SU-DHL-6 (cell line): ENCODE data around the gene INA.

Experiments
- H2AFZ ChIP-seq: fragments of 200-600 bp; sonication (generic); 2 replicates; pipeline ENCODE4 v1.6.1; 2014; ENCODE audit warnings: low read depth, mild to moderate bottlenecking, moderate library complexity, mixed read lengths, antibody characterized with exemption, low read length; ENCODE audit not compliant: severe bottlenecking
- H3F3A ChIP-seq: fragments of 200-600 bp; shearing (Covaris generic); 2 replicates; pipeline ENCODE4 v1.6.0; 2016; ENCODE audit warnings: antibody characterized with exemption, mild to moderate bottlenecking; ENCODE audit not compliant: insufficient read depth
- H3K27ac ChIP-seq: fragments of 200-600 bp; sonication (generic); 2 replicates; pipeline ENCODE4 v1.5.1; 2016; ENCODE audit warnings: low read depth, mild to moderate bottlenecking, low read length, moderate library complexity, mixed read lengths
- H3K27me3 ChIP-seq: fragments of 200-600 bp; sonication (generic), shearing (Covaris generic); 2 replicates; pipeline ENCODE4 v1.6.0; 2014; ENCODE audit warnings: mild to moderate bottlenecking, low read length
- H3K36me3 ChIP-seq: fragments of 200-600 bp; sonication (generic); 2 replicates; pipeline ENCODE4 v1.6.1; 2014; ENCODE audit warnings: mild to moderate bottlenecking, low read length, mixed read lengths
- H3K4me2 ChIP-seq: fragments of 300-600, 200-600 bp; shearing (Covaris generic), sonication (generic); 2 replicates; pipeline ENCODE4 v1.6.0; 2014; ENCODE audit warnings: low read length, low read depth, mild to moderate bottlenecking; ENCODE audit not compliant: poor library complexity, severe bottlenecking
- H3K4me3 ChIP-seq: fragments of 200-600 bp; sonication (generic); 2 replicates; pipeline ENCODE4 v1.5.1; 2014; ENCODE audit warnings: antibody characterized with exemption, low read length, mild to moderate bottlenecking, mixed read lengths; ENCODE audit not compliant: insufficient read depth, poor library complexity, severe bottlenecking
- H3K79me2 ChIP-seq: fragments of 200-600 bp; sonication (generic); 2 replicates; pipeline ENCODE4 v1.6.1; 2014; ENCODE audit warnings: mild to moderate bottlenecking, low read length, moderate library complexity; ENCODE audit not compliant: insufficient read depth
- H3K9ac ChIP-seq: fragments of 200-600 bp; sonication (generic); 2 replicates; pipeline ENCODE4 v1.7.0; 2014; ENCODE audit warnings: mild to moderate bottlenecking, low read length
- H3K9me2 ChIP-seq: fragments of 200-600 bp; sonication (generic); replicated peaks from 2 replicates; pipeline ENCODE4 v1.6.1; 2014; ENCODE audit warnings: low read length; ENCODE audit not compliant: insufficient read depth
- H3K9me3 ChIP-seq: fragments of 200-600 bp; sonication (generic); 2 replicates; pipeline ENCODE4 v1.6.1; 2014; ENCODE audit warnings: low read length, mixed read lengths; ENCODE audit not compliant: insufficient read depth
- H4K20me1 ChIP-seq: fragments of 200-600 bp; sonication (generic); 2 replicates; pipeline ENCODE4 v1.6.1; 2014; ENCODE audit warnings: low read depth, mild to moderate bottlenecking, antibody characterized with exemption, low read length, moderate library complexity, mixed read lengths
- EZH2phosphoT487 ChIP-seq: fragments of 200-600 bp; sonication (generic), shearing (Covaris generic); conservative IDR thresholded peaks from 2 replicates; pipeline ENCODE4 v1.6.1; 2018; ENCODE audit warnings: mild to moderate bottlenecking, antibody characterized with exemption, low read length, moderate library complexity, mixed read lengths
- TF ChIP-seq, protein P1 (sequence below): fragments of 200-600 bp; sonication (generic); IDR thresholded peaks from one replicate; pipeline ENCODE4 v1.5.1; 2017; ENCODE audit warnings: antibody characterized with exemption, mild to moderate bottlenecking, low read length, moderate library complexity; ENCODE audit not compliant: insufficient read depth, poor library complexity, severe bottlenecking

INA gene

DNA sequence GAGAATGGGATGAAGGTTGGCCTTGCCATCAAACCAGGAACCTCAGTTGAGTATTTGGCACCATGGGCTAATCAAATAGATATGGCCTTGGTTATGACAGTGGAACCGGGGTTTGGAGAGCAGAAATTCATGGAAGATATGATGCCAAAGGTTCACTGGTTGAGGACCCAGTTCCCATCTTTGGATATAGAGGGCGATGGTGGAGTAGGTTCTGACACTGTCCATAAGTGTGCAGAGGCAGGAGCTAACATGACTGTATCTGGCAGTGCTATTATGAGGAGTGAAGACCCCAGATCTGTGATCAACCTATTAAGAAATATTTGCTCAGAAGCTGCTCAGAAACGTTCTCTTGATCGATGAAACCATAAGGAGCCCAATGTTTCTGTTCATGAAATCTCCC, 30.6 kb upstream of the INA start:
- Histone ChIP-seq H3K27ac (no peak overlapping the region), H4K20me1 (no peaks in the 10 kb centered on the region), H2AFZ (no peak overlapping the region), H3F3A (no peaks in the 10 kb centered on the region), H3K4me3 (no peak overlapping the region), H3K27me3 (no peaks in the 10 kb centered on the region), H3K9me3 (peaks cover 3% of the 10 kb centered on the region; the same call in 1 of the 2 replicates), H3K9ac (no peak overlapping the region), H3K79me2 (no peaks in the 10 kb centered on the region), H3K9me2 (no peaks in the 10 kb centered on the region), H3K36me3 (no peaks in the 10 kb centered on the region), H3K4me2 (no peak overlapping the region)
- TF ChIP-seq, protein P1, sequence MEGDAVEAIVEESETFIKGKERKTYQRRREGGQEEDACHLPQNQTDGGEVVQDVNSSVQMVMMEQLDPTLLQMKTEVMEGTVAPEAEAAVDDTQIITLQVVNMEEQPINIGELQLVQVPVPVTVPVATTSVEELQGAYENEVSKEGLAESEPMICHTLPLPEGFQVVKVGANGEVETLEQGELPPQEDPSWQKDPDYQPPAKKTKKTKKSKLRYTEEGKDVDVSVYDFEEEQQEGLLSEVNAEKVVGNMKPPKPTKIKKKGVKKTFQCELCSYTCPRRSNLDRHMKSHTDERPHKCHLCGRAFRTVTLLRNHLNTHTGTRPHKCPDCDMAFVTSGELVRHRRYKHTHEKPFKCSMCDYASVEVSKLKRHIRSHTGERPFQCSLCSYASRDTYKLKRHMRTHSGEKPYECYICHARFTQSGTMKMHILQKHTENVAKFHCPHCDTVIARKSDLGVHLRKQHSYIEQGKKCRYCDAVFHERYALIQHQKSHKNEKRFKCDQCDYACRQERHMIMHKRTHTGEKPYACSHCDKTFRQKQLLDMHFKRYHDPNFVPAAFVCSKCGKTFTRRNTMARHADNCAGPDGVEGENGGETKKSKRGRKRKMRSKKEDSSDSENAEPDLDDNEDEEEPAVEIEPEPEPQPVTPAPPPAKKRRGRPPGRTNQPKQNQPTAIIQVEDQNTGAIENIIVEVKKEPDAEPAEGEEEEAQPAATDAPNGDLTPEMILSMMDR: no peak
- no peak for TF ChIP-seq EZH2phosphoT487

DNA sequence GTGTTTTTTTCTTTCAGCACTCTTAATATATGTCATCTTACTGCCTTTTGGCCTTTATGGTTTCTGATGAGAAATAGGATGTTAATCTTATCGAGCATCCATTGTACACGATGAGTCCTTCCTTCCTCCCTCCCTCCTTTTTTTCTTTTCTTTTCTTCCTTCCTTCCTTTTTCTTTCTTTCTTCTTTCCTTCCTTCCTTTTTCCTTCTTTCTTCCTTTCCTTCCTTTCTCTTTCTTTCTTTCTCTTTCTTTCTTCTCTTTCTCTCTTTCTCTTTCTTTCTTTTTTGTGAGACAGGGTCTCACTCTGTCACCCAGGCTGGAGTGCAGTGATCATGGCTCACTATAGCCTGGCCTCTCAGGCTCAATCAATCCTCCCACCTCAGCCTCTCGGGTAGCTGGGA, 22.8 kb upstream of the INA start:
- H3K9me2 ChIP-seq: no peaks in the 10 kb centered on the region
- H3K9ac ChIP-seq: no peak overlapping the region
- no peaks in the 10 kb centered on the region for H4K20me1 ChIP-seq
- no peaks in the 10 kb centered on the region for H3F3A ChIP-seq
- peaks cover 4% of the 10 kb centered on the region; the same call in 1 of the 2 replicates for H3K9me3 ChIP-seq
- H3K4me2 ChIP-seq: no peak overlapping the region
- no peaks in the 10 kb centered on the region for H3K36me3 ChIP-seq
- no peaks in the 10 kb centered on the region for H3K79me2 ChIP-seq
- H2AFZ ChIP-seq: no peak overlapping the region
- no peak overlapping the region for H3K27ac ChIP-seq
- no peaks in the 10 kb centered on the region for H3K27me3 ChIP-seq
- TF ChIP-seq EZH2phosphoT487: no peak
- TF ChIP-seq, protein P1: no peak
- no peak overlapping the region for H3K4me3 ChIP-seq

DNA sequence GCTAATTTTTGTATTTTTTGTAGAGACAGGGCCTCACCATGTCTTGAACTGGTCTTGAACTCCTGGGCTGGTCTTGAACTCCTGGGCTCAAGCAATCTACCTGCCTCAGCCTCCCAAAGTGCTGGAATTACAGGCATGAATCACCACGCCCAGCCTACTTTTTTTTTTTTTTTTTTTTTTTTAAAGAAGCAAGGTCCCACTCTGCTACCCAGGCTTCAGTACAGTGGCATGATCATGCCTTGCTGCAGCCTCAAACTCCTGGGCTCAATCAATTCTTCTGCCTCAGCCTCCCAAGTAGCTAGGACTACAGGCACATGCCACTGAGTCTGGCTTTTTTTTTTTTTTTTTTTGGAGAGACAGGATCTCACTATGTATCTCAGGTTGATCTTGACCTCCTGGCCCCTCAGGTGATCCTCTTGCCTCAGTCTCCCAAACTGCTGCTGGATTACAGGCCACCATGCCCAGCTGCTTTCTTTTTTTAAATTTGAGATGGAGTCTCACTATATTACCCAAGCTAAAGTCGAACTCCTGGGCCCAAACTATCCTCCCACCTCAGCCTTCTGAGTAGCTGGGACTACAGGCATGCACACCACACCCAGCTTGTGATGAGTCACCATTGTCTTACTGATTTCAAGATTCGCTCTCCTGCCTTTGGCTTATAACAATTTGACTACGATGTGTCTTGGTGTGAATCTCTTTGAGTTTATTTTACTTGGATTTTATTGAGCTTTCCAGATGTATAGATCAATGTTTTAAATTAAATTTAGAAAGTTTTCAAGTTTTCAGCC, 22.2 kb upstream of the INA start:
- H3F3A ChIP-seq: no peaks in the 10 kb centered on the region
- no peak overlapping the region for H3K27ac ChIP-seq
- no peaks in the 10 kb centered on the region for H3K9me2 ChIP-seq
- no peak overlapping the region for H2AFZ ChIP-seq
- peaks cover 4% of the 10 kb centered on the region; the same call in 1 of the 2 replicates for H3K9me3 ChIP-seq
- no peaks in the 10 kb centered on the region for H3K27me3 ChIP-seq
- no peak for TF ChIP-seq EZH2phosphoT487
- TF ChIP-seq, protein P1: no peak
- H3K9ac ChIP-seq: no peak overlapping the region
- H3K36me3 ChIP-seq: no peaks in the 10 kb centered on the region
- H3K4me3 ChIP-seq: no peak overlapping the region
- H3K79me2 ChIP-seq: no peaks in the 10 kb centered on the region
- no peaks in the 10 kb centered on the region for H4K20me1 ChIP-seq
- no peak overlapping the region for H3K4me2 ChIP-seq
